ENCODE results near the gene AKAP13. TPM values are rescaled to one million over a fixed set of nuclear protein-coding genes. Genes with fewer than 3 reads are reported as not detected.

The AKAP13 gene
- total and polyA plus RNA-seq, 2 experiments from 2014 or later: 53.1 to 108 TPM

GRCh38 chr15:85503151-85503799 lies 122.9 kb downstream of the AKAP13 start:
- peak overlapping the region; percentile 69 for H3K27ac ChIP-seq
- H3K36me3 ChIP-seq: no peaks in the 10 kb centered on the region
- H3K27me3 ChIP-seq: no peaks in the 10 kb centered on the region
- no peak for TF ChIP-seq CTCF (IDR thresholded peaks at IDR 0.05; ENCODE audit: low read depth, low read length)
- no peaks in the 10 kb centered on the region for H3K9me3 ChIP-seq (ENCODE audit: low read depth)
- no peak overlapping the region for H3K4me3 ChIP-seq
- H3K4me1 ChIP-seq (ENCODE audit: low read depth): peaks cover 55% of the 10 kb centered on the region
- no peak for DNase-seq (ENCODE audit: low read depth in 1 of 2, low spot score in 1 of 2)

- peaks cover 61% of the 10 kb centered on the region for H3K4me1 ChIP-seq (ENCODE audit: low read depth)
- DNase-seq (ENCODE audit: low read depth in 1 of 2, low spot score in 1 of 2): peak; percentile 74 to 85
- H3K4me3 ChIP-seq: no peak overlapping the region
- peak; percentile 66 for TF ChIP-seq CTCF (IDR thresholded peaks at IDR 0.05; ENCODE audit: low read depth, low read length)
- H3K27me3 ChIP-seq: no peaks in the 10 kb centered on the region
- no peaks in the 10 kb centered on the region for H3K9me3 ChIP-seq (ENCODE audit: low read depth)
- H3K36me3 ChIP-seq: no peaks in the 10 kb centered on the region
- H3K27ac ChIP-seq: peak overlapping the region; percentile 78
Measured at GRCh38 chr15:85504749-85505676, 124.6 kb downstream of the AKAP13 start.

GRCh38 chr15:85507114-85507513 lies 126.7 kb downstream of the AKAP13 start:
- no peaks in the 10 kb centered on the region for H3K27me3 ChIP-seq
- no peaks in the 10 kb centered on the region for H3K9me3 ChIP-seq (ENCODE audit: low read depth)
- TF ChIP-seq CTCF (IDR thresholded peaks at IDR 0.05; ENCODE audit: low read depth, low read length): no peak
- H3K4me3 ChIP-seq: no peak overlapping the region
- H3K4me1 ChIP-seq (ENCODE audit: low read depth): peaks cover 49% of the 10 kb centered on the region
- no peaks in the 10 kb centered on the region for H3K36me3 ChIP-seq
- no peak for DNase-seq (ENCODE audit: low read depth in 1 of 2, low spot score in 1 of 2)
- peak overlapping the region; percentile 67 for H3K27ac ChIP-seq

GRCh38 chr15:85509973-85510372 lies 129.6 kb downstream of the AKAP13 start:
- no peaks in the 10 kb centered on the region for H3K27me3 ChIP-seq
- no peak for TF ChIP-seq CTCF (IDR thresholded peaks at IDR 0.05; ENCODE audit: low read depth, low read length)
- peaks cover 35% of the 10 kb centered on the region for H3K4me1 ChIP-seq (ENCODE audit: low read depth)
- peak overlapping the region; percentile 49 for H3K27ac ChIP-seq
- no peak for DNase-seq (ENCODE audit: low read depth in 1 of 2, low spot score in 1 of 2)
- H3K9me3 ChIP-seq (ENCODE audit: low read depth): no peaks in the 10 kb centered on the region
- H3K4me3 ChIP-seq: no peak overlapping the region
- no peaks in the 10 kb centered on the region for H3K36me3 ChIP-seq

GRCh38 chr15:85514413-85514812 lies 134.0 kb downstream of the AKAP13 start:
- peaks cover 7% of the 10 kb centered on the region for H3K4me1 ChIP-seq (ENCODE audit: low read depth)
- H3K36me3 ChIP-seq: no peaks in the 10 kb centered on the region
- no peaks in the 10 kb centered on the region for H3K27me3 ChIP-seq
- no peak for DNase-seq (ENCODE audit: low read depth in 1 of 2, low spot score in 1 of 2)
- H3K27ac ChIP-seq: no peak overlapping the region
- no peak for TF ChIP-seq CTCF (IDR thresholded peaks at IDR 0.05; ENCODE audit: low read depth, low read length)
- no peaks in the 10 kb centered on the region for H3K9me3 ChIP-seq (ENCODE audit: low read depth)
- H3K4me3 ChIP-seq: no peak overlapping the region
